NCI-H187 treated with DMSO at 0.1 percent for 48 hours (cell line): Measurements from ENCODE around the gene NIPAL3.

Experiments used
- DNase-seq: peaks from one replicate; lab custom pipeline; 2025; lab: John Stamatoyannopoulos, UW

NIPAL3 gene

DNA sequence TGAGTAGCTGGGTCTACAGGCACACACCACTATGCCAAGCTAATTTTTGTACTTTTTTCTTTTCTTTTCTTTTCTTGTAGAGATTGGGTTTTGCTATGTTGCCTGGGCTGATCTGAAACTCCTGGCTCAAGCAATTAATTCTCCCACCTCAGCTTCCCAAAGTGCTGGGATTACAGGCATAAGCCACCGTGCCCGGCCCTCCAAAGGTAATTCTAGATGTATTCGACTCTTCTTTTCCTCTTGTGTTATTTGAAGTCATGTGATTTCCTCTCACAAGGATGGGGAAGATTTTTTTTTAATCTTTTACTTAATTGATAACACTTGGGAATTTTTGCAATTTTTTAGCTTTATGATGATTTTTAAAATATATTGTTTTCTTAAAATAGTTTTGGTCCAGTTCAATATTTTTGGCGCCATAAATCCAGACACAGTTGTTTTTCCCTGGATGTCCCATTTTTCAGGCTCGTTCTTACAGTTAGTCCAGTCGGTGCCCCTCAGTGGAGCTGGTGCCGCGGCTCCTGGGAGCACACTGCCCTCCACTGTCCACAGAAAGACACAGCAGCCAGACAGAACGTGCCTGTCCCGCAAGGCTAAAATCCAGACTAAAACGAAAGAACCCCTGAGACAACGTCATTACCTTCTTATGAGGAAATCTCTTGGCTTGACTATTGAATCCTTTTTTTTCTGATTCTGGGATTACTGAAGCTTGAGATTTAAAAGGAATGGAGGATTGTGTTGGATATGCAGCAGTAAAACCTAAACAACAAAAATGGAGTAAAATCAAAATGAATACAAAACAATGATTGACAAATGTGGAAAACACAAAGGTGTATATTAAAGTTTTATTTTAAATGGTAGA, 24.4 kb upstream of the NIPAL3 start:
- peak; percentile 18 for DNase-seq

DNA sequence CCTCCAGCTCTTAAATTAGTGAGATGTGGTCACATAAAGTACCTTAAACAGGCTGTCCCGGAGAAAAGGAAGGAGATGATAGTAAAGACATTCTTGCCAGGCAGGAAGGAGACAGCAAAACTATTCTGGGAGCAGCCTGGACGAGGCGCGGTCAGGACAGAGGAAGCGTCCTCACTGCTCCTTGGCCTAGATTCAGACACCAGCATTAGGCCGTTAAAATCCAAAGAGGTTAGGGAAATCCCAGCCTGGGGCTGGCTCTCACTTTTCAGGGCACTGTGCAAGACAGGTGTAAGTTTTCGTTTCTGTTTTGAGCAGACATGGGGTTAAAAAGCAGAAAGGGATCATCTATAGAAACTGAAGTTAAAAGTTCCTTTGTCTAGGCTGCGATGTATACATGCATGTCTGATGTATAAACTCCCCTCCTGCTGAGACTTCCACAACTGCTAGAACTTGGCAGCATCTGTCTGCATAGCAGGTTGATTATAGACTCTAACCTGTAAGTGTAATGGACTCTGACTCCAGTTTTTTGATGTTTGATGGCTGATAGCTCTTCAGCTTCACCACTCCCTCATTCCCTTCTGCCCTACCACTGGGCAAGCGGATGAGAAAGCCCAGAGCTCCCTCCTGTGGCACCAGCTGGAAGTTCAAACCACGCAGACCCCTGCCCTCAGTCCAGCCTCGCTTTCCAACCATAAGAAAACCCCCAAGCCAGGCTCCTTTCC, 23.6 kb upstream of the NIPAL3 start:
- no peak for DNase-seq

DNA sequence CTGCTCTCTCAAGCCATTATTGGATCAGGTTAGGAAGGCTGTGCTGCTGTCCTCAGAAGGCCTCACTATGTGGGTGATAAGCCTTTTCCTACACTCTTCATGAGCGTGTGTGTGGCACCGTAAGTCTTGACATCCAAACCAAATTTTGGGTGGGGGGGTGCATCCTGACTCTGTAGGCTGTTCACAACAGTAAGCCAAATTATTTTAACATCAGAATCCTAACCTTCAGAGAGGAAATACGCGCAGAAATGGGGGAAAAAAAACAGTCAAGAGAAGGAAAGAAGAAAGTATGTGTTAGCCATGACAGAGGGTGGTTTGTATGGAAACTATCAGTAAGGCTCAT, 23.0 kb upstream of the NIPAL3 start:
- DNase-seq: no peak

DNA sequence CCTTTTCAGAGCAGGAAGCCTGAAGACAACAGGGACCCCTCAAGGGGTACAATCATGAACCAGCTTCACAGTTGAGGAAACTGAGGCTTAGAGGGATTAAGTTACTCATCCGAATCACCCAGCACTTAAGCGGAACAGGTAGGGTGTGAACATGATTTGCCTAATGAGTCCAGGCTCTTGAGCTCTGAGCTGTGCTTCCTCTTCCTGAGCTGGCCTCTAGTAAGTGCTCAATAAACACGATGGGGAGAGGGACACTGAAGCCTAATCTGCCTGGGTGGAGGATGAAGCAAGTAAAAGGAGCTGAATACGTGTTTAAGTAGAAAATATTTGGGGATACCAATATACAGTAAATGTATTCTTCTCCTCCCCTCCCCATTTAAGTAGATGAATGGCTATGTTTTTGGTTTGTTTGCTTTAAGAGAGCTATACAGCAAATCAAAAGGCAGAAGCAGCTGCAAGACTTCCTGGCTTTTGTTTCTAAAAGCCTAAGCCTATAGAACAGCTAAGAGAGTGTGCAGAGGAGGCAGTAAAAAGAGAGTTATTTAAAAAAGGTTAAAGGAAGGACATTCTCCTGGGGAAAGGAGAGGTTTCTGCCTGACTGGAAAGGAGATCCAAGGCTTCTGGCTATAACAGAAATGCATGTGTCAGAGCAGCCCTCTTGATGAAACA, 22.5 kb upstream of the NIPAL3 start:
- DNase-seq: no peak

DNA sequence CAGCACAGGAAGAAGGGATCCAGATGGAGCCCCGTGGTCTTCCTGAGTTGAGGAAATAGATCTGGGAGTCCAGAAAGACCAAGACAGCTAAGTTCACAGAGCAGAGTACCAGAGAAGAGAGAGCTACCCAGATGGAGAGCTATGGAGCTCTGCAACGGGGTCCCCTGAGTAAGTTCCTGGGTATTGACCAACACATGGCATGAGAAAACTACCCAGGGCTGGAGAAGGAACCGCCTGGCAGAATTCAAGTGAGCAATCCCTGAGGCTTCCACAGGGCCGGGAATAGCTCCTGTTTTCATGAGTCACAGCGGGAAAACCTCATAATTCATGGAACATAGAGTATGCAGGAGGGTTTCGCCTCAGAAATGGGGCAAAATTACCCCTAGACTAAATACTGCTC, 21.7 kb upstream of the NIPAL3 start:
- DNase-seq: no peak

DNA sequence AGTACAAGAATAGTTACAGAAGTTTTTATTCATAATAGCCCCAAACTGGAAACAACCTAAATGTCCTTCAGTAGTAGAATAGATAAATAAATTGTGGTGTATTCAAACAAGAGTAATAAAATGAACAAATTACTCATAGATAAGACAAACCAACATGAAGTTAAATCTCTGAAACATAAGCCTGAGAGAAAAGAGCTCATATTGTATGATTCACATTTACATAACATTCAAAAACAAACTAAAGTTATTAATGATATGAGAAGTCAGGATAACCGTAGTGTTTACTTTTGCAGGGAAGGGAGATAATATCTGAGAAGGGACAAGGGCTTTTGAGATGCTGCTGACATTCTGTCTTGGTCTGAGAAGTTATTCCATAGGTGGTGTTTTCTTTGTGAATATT, 15.5 kb upstream of the NIPAL3 start:
- no peak for DNase-seq

DNA sequence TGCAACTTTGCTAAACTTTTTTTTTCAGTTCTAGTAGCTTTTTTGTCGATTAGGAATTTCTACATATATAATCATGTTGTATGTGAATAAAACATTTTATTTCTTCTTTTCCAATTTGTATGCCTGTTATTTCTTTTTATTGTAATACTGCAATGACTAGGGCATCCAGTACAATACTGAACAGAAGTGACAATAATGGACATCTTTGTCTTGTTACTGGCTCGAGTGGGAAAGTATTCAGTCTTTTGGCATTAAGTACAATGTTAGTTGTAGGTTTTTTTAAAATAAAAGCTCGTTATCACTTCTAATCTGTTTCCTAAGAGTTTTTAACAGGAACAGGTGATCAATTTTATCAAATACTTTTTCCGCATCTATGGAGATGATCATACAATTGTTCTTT, 11.8 kb upstream of the NIPAL3 start:
- DNase-seq: no peak

DNA sequence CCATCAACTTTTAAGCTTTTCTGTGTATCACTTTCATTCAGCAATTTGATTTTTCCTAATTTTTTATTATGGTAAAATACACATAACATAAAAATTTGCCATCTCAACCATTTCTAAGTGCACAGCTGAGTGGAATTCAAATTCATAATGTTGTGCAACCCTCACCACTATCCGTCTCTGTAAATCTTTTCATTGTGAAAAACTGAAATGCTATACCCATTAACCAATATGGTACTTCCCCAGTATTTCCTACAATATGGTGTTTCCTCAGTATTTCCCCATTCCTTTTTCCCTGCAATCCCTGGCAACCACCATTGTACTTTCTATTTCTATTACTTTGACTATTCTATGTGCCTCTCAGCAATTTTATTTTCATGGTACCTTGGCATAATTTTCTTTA, 8.8 kb upstream of the NIPAL3 start:
- DNase-seq: no peak

DNA sequence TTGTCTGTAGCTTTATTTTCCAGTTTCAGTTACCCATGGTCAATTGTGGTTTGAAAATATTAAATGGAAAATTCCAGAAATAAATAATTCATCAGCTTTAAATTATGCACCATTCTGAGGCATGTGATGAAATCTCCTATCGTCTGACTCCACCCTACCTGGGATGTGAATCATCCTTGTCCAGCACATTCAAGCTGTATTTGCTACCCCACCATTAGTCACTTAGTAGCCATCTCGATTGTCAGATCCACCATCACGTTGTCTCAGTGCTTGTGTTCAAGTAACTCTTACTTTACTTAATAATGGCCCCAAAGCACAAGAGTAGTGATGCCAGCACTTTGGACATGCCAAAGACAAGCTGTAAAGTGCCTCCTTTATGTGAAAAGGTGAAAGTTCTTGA, 6.1 kb upstream of the NIPAL3 start:
- no peak for DNase-seq

DNA sequence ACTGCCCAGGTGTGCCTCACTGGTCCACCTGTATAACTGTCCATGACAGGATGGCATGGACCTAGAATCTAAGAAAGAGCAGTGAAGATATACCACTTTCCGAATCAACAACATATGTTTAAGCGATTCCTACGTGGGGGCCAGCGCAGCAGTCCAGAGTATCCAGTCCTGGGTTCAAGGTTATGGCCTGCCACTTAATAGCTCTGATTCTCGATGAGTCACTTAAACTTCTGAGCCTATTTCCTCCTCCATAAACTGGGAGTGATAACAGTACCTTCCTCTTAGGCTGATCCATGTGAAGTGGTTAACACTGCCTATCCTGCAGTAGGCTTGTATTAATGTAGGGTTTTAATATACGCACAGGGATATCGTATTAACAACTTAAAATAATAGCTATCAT, 4.9 kb upstream of the NIPAL3 start:
- no peak for DNase-seq

DNA sequence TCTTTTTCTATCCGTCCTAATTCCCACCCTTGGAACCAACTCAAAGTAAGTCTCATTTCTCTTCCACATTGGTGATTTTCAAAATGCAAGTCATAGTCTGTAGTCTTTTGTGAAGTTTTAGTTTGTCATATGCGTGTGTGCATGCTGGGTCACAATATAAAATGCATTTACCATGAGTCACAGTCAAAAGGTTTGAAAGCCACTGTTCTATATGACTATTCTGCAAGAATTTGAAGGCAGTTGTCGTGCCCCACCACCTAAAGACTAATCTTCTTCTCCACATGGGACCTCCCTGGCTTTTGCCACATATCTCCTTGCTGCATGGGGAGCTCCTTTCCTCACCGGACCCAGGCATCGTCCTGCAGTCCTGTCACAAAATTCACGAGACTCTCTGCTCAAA, 3.6 kb upstream of the NIPAL3 start:
- no peak for DNase-seq

DNA sequence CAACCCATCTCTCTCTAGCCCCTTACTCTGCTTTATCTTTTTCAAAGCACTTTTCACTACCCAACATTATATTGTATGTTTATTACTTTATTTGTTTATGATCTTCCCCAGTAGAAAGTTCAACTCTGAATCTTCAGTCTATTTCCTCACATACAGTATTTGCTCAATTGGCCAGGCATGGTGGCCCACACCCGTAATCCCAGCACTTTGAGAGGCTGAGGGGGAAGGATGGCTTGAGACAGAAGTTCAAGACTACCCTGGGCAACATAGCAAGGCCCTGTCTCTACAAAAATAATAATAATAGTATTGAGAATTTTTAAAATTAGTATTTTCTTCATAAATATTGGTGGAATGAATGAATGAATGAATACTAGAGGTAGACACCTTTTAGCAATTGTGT, 3.2 kb upstream of the NIPAL3 start:
- DNase-seq: no peak

DNA sequence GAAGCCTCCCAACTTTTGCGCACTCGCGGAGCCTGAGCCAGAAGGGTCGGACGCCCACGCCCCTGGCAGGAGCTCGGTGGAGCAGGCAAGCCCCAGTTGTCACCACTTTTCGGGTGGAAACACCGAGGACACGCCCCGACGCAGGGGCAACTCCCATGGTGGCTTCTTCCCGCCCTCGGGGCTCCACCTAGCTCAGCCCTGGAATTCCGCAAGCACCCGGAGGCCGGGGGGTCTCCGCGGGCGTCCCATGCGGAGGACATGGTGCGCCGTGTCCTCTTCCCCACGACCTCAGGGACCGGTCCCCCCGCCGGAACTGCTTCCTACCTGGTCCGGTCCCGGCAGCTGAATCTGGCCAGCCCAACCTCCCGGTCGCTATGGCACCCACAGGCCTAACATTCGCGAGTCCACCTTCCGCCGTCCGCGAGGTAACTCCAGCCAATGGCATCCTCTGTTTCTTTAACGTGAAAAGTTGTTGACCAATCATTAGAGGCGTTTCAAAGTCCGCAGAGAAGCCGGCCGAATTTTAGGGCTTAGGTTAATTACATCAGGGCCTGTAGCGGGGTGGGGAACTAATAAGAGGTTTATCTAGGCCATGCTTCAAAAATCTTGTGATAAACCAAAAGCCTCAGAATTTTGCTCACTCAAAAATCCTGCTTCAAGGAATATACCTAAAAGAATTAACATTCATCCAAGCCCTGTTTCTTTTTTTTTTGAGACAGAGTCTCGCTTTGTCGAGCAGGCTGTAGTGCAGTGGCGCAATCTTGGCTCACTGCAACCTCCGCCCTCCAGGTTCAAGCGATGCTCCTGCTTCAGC, 2.0 kb upstream of the NIPAL3 start, which contains the start of gene STPG1:
TSS of gene STPG1 (minus strand) at position 433 of the 814 bp plus-strand sequence. CDS start 12,394 bp downstream, outside the sequence.
- DNase-seq: peak; percentile 38

DNA sequence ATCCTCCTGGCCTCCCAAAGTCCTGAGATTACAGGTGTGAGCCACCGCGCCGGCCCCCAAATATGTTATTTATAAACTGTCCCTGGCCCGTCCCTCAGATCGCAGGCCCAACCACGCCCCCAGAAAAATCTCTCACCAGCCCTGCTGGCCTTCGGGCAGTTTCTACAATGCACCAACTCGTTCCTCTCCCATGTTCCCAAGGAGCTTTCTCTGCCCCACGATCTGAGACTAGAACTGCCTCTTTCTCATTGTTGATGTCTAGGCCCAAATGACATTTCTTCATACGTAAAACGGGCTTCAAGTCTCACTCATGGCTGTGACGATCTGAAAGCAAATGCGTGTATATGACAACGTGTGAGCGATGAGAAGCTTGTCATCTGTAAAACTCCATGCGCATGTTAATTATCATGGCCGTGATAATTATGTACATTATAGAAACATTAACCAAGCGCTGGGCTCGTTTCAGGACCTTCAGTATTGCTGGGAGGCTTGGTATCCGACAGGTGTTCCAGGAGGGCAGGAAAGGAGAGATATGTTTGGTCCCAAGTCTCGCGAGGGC, 748 bp upstream of the NIPAL3 start:
- DNase-seq: no peak

DNA sequence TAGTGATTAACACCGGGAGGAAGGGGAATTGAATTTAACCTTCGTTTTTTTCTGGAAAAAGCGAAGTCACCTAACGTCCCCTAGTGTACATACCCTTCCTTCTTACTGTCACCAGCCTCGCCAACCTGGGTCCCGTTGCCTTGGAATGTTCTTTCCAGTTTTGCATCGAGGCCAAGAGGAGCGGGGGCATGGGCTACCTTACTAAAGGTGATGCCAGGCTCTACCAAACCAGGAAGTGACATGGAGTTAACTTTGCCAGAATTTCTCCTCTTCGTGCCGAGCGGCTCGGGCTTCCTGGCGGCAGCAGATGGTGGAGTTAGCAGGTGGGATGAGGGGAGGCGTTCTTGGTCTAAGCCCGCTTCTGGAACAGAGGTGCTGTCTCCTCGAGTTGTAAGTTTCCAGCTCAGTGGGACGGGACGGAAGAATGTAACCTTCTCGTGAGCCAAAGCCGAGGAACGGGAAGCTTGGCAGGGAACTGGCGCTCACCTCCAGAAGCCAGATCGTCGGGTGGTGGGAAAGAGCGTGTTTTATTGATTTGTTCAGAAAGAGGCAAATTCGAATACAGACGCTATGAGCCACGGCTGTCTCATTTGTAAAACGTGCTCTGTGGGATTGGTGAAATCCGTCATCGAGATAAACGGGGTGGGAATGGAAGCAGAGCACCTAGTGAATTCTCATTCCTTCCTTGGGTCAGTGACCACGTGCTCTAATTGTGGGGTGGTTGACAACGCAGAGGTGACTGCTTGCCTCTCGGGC, 486 bp downstream of the NIPAL3 start:
- no peak for DNase-seq

DNA sequence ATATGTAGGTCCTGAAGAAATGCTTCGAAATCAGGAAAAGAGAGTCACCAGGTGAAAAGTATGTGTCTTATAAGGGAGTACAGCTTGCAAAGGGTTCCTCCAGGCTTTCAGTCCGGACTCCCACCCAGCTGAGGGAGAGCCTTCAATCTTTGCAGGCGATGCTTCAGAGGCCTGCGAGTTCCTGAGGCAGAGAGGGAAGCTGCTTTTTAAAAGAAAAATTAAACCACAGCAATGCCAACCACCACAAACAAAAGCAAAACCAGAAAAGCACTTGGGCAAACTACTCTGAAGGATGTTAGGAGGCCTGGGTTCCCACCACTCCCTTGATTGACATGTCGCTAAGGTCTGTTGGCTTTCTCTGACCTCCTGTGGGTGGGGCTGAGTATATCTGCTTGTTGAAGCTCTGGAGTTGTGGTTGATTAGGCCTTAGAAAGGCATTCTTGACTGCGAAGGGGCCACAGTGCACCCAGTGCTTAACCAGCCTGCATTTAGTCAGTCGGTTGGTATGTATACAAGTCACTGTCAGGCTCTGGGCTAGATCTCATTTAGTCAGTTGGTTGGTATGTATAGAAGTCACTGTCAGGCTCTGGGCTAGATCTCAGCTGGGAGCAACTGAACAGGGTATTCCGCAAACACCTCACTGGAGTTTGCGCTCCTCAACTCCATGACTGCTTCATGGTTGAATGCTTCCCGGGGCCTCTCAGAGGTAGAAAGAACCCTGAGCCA, 1.2 kb downstream of the NIPAL3 start:
- no peak for DNase-seq

DNA sequence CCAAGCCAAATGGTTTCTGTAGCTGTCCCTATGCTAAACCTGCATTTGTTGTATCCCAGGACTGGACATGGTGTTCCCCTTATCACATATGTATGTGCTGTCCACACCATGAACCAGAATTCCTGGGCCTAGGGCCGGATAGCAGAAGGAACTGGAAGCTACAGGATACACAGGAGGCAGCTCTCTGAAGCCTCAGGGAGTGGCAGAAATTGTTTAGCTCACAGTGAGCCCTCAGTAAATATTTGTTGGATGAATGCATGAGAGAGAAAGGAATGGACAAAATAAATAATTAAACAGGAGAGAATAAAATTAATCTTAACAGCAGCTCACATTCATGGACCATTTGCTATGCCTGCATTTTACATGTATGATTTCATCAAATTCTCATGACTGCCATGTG, 2.1 kb downstream of the NIPAL3 start:
- no peak for DNase-seq

DNA sequence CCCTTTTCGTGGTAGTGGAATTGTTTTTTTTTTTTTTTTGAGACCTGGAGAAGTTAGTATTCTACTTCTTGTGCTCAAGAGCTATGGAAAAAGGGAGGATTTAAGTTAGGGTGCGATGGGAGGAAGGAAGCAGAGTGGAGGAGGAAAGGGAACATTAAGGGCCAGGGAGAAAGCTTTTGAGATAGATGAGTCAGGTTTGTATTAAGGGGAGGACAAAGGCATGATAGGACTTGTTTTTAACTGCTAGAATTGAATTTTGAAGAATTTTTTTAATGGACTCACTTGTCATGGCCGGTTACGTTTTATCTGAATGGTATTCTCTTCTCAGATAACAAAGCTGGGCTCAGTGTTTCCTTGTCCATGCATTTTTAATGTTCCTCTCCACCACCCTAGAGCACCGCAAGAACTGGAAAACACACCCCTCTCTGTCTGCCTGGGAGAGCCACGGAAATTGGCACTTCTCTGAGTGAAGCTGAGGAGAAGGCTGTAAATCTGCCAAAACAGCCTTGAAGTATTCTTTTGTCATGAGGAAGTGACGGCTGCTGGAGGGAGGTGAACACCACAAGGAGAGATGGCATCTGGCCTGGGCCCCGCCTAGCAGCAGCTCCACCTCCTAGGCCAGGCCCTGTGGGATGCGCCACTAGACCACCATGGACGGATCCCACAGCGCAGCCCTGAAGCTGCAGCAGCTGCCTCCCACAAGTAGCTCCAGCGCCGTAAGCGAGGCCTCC, 3.5 kb downstream of the NIPAL3 start:
- peak; percentile 97 for DNase-seq

DNA sequence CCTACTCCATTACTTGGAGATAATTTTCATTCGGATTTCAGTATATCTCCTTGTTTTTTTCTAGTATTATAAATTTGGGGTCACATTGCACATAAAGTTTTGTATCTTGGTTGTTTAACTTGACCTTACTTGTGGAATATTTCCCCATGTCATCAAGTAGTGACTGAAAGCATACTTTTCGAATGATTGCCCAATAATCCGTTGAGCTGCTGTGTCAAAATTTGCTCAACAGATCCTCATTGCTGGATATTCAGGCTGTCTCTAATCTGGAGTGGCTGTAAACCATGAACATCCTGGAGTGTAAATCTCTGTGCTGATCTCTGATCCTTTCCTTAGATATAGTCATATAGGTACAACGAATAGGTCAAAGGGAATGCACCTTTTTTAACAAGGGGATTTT, 4.9 kb downstream of the NIPAL3 start:
- no peak for DNase-seq

DNA sequence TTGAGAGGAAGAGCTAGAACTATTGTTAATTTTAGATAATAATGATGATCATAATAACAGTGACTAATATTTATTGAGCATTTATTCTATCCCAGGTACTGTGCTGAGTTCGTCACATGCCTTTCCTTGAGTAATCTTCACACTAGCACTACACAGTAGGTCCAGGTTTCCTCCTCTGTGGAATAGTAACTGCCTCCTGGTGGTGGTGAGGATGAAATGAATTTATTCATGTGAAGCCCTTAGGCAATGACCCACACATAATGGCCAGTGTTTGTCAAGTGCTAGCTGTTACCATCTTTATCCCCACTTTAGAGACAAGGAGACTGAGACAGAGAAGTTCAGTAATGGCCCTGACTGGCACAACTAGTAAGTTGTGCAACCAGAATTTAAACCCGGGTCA, 5.9 kb downstream of the NIPAL3 start:
- no peak for DNase-seq
